Endothelial cell of umbilical vein (primary cell): ENCODE measurements around the gene GRID2IP. TPM values are rescaled to one million over a fixed set of nuclear protein-coding genes. Genes with fewer than 3 reads are reported as not detected.

Experiments used
- BruUV-seq: library from RNA; stranded (reverse); fragments of 400-500 nt; replicated peaks from 2 replicates; lab custom pipeline; 2021; lab: Mats Ljungman, UMichigan
- CTCF ChIA-PET: fragments of 300-600, 350-600 bp; sonication (Branson Sonifier 250); formaldehyde crosslinking; loops from one replicate; lab custom pipeline; 2021; ENCODE audit warnings: antibody characterized with exemption, inconsistent platforms; lab: Charles Lee
- POLR2A ChIA-PET: fragments of 300-600, 350-600 bp; sonication (Branson Sonifier 250); formaldehyde crosslinking; loops from one replicate; lab custom pipeline; 2021; ENCODE audit warnings: antibody characterized with exemption, inconsistent platforms; lab: Charles Lee
- DNase-seq: peaks from one replicate; pipeline ENCODE4 v3.0.0-alpha.2; 2011; ENCODE audit warnings: low read depth, low spot score
- FAIRE-seq: peaks from 2 replicates; lab custom pipeline; 2011; peaks lifted over from hg19 to GRCh38; lab: Jason Lieb, UNC
- H2AFZ ChIP-seq: 2 replicates; pipeline ENCODE4 v1.6.0; 2012; ENCODE audit warnings: low read depth, low read length, control low read depth, inconsistent platforms
- H3K27ac ChIP-seq: 2 replicates; pipeline ENCODE4 v1.5.1; 2011; ENCODE audit warnings: low read depth, mild to moderate bottlenecking, control low read depth, low read length, moderate library complexity; ENCODE audit not compliant: insufficient read depth
- H3K27me3 ChIP-seq, 2 experiments: 2 replicates each; pipeline versions ENCODE4 v1.6.0 to v1.6.1; 2011; ENCODE audit warnings: low read length in 2 of 2, mixed read lengths in 1 of 2; ENCODE audit not compliant: control insufficient read depth in 2 of 2, insufficient read depth in 2 of 2
- H3K36me3 ChIP-seq, 2 experiments: 2 replicates in 1 of 2; 3 replicates in 1 of 2; pipeline ENCODE4 v1.5.1; 2011; ENCODE audit warnings: low read length in 2 of 2, mild to moderate bottlenecking in 1 of 2, moderate library complexity in 1 of 2; ENCODE audit not compliant: control insufficient read depth in 2 of 2, insufficient read depth in 2 of 2; ENCODE audit errors: extremely low read depth in 1 of 2
- H3K4me1 ChIP-seq: 3 replicates; pipeline ENCODE4 v1.5.1; 2011; ENCODE audit warnings: mild to moderate bottlenecking, low read length; ENCODE audit not compliant: control insufficient read depth, insufficient read depth; ENCODE audit errors: extremely low read depth
- H3K4me2 ChIP-seq: 2 replicates; pipeline ENCODE4 v1.6.1; 2011; ENCODE audit warnings: low read length, control low read depth, mixed read lengths; ENCODE audit not compliant: insufficient read depth
- H3K4me3 ChIP-seq, 3 experiments: fragments of 200-600 bp in 1 of 3; sonication (generic), shearing (Covaris generic) in 1 of 3; replicated peaks in 1 of 3; 2 replicates each; pipeline ENCODE4 v1.5.1; 2011 to 2016; ENCODE audit warnings: control low read depth in 3 of 3, low read length in 3 of 3, mild to moderate bottlenecking in 2 of 3, inconsistent platforms in 1 of 3, low read depth in 1 of 3, moderate library complexity in 1 of 3; ENCODE audit not compliant: insufficient read depth in 1 of 3
- H3K79me2 ChIP-seq: 2 replicates; pipeline ENCODE4 v1.6.0; 2012; ENCODE audit warnings: low read length, inconsistent platforms; ENCODE audit not compliant: control insufficient read depth, insufficient read depth
- H3K9ac ChIP-seq: replicated peaks from 2 replicates; pipeline ENCODE3; 2011; ENCODE audit warnings: low read length, control low read depth; ENCODE audit not compliant: insufficient read depth; ENCODE audit errors: extremely low read depth
- H3K9me1 ChIP-seq: replicated peaks from 3 replicates; pipeline ENCODE4 v1.6.0; 2011; ENCODE audit warnings: mild to moderate bottlenecking, low read length; ENCODE audit not compliant: control insufficient read depth, insufficient read depth; ENCODE audit errors: extremely low read depth
- H3K9me3 ChIP-seq: replicated peaks from 2 replicates; pipeline ENCODE4 v1.5.1; 2012; ENCODE audit warnings: low read length, inconsistent platforms; ENCODE audit not compliant: control insufficient read depth, insufficient read depth
- H4K20me1 ChIP-seq: replicated peaks from 2 replicates; pipeline ENCODE3; 2011; ENCODE audit warnings: mild to moderate bottlenecking, low read length; ENCODE audit not compliant: control insufficient read depth, insufficient read depth; ENCODE audit errors: extremely low read depth
- EZH2 ChIP-seq: IDR thresholded peaks from 2 replicates; pipeline ENCODE4 v1.6.1; 2012; ENCODE audit warnings: borderline replicate concordance, low read depth, mild to moderate bottlenecking, moderate library complexity, low read length, inconsistent platforms; ENCODE audit not compliant: severe bottlenecking
- GATA2 ChIP-seq: IDR thresholded peaks from 2 replicates; pipeline ENCODE4 v1.7.0; 2011; ENCODE audit warnings: low read depth, mild to moderate bottlenecking, moderate library complexity, mixed read lengths, low read length; ENCODE audit not compliant: insufficient read length, insufficient read depth
- JUN ChIP-seq: IDR thresholded peaks from 2 replicates; pipeline ENCODE4 v1.6.1; 2011; ENCODE audit warnings: borderline replicate concordance, low read depth; ENCODE audit not compliant: insufficient read length, insufficient read depth
- MYC ChIP-seq: IDR thresholded peaks from one replicate; pipeline ENCODE4 v1.6.1; 2011; ENCODE audit warnings: mild to moderate bottlenecking, low read depth, low read length
- POLR2A ChIP-seq: IDR thresholded peaks from 2 replicates; pipeline ENCODE4 v1.6.1; 2012; ENCODE audit warnings: low read depth, mild to moderate bottlenecking, control low read depth, low read length
- dilution Hi-C: fragments of 300-500 bp; cut with MboI; formaldehyde crosslinking; loops from one replicate; pipeline ENCODE4 v1.15.0; 2019; ENCODE audit warnings: low sequenced_read_pairs; ENCODE audit not compliant: extremely low pct_ligation_motif_present
- intact Hi-C: fragments of 100-400 bp; cut with micrococcal nuclease; formaldehyde crosslinking; loops from one replicate; pipeline ENCODE4 v1.10.0; 2022
- polyA plus RNA-seq, 4 experiments: library from polyadenylated mRNA; depleted of rRNA in 3 of 4; stranded (reverse) in 3 of 4; unstranded in 1 of 4; fragments of >200 nt; gene quantifications; 2 replicates each; pipeline versions ENCODE4 v1.2.1 to v1.2.3, GENCODE V29; 2011 to 2012; ENCODE audit warnings: missing spikeins in 1 of 4
- total RNA-seq: library from RNA; stranded (reverse); gene quantifications from 2 replicates; pipeline ENCODE4 v1.2.3, GENCODE V29; 2021
- TF ChIP-seq, protein P1 (sequence below): IDR thresholded peaks from 2 replicates; pipeline ENCODE4 v1.6.1; 2011; ENCODE audit not compliant: insufficient read depth, insufficient read length
- TF ChIP-seq, protein P2 (sequence below), 2 donors: IDR thresholded peaks; 1 replicate in 1 of 2; 2 replicates in 1 of 2; pipeline ENCODE4 v1.5.1; 2011; ENCODE audit warnings: low read length in 2 of 2, mild to moderate bottlenecking in 2 of 2, moderate library complexity in 2 of 2, control low read depth in 1 of 2, inconsistent platforms in 1 of 2, low read depth in 1 of 2; ENCODE audit not compliant: insufficient read depth in 1 of 2; ENCODE audit errors: extremely low read depth in 1 of 2

Gene GRID2IP
- total and polyA plus RNA-seq, 2 donors (not counting 3 experiments of a cell fraction or from before 2014, with no cell fraction given), result not detected

DNA sequence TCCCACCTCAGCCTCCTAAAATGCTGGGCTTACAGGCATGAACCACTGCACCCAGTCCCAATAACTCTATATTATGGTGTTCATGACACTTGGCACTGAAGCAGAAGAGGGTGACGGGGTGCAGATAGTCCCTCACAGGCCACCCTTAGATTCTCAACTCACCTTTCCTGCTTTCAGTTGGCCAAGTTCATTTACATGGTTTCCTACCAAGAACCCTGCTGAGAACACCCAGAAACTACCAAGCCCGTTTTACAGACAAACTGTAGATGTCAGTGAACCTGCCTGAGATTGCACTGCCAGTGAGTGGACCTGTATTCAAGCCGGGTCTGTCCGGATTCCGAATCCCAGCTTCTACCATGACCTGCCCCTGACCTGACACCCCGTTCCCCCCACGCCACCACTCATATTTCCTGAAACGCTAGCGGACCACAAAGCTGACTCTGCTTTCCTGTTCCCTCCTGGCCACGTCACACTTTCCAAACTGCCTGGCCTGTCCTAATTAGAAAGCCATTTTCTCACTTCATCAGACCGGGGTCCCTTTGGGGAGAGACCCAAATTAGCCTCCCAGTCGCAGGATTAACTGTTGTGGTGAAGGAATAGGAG, 17.3 kb downstream of the GRID2IP start:
- Histone ChIP-seq H3K4me3 (no peak overlapping the region), H4K20me1 (no peaks in the 10 kb centered on the region), H3K9me1 (no peaks in the 10 kb centered on the region), H3K79me2 (no peaks in the 10 kb centered on the region), H3K4me2 (no peak overlapping the region), H3K27me3 (peaks cover 8 to 21% of the 10 kb centered on the region in 2 experiments), H3K36me3 (no peaks in the 10 kb centered on the region), H3K4me1 (peaks cover 3% of the 10 kb centered on the region), H3K9me3 (no peaks in the 10 kb centered on the region), H3K9ac (no peak overlapping the region), H2AFZ (peak overlapping the region; percentile 10), H3K27ac (no peak overlapping the region)
- dilution Hi-C loops (no loop called here), intact Hi-C loops (no loop called here)
- TF ChIP-seq GATA2 (no peak), MYC (no peak), EZH2 (no peak), JUN (no peak), POLR2A (no peak)
- TF ChIP-seq, protein P1, sequence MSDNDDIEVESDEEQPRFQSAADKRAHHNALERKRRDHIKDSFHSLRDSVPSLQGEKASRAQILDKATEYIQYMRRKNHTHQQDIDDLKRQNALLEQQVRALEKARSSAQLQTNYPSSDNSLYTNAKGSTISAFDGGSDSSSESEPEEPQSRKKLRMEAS, result no peak
- TF ChIP-seq, protein P2, sequence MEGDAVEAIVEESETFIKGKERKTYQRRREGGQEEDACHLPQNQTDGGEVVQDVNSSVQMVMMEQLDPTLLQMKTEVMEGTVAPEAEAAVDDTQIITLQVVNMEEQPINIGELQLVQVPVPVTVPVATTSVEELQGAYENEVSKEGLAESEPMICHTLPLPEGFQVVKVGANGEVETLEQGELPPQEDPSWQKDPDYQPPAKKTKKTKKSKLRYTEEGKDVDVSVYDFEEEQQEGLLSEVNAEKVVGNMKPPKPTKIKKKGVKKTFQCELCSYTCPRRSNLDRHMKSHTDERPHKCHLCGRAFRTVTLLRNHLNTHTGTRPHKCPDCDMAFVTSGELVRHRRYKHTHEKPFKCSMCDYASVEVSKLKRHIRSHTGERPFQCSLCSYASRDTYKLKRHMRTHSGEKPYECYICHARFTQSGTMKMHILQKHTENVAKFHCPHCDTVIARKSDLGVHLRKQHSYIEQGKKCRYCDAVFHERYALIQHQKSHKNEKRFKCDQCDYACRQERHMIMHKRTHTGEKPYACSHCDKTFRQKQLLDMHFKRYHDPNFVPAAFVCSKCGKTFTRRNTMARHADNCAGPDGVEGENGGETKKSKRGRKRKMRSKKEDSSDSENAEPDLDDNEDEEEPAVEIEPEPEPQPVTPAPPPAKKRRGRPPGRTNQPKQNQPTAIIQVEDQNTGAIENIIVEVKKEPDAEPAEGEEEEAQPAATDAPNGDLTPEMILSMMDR (IDR thresholded peaks at IDR 0.05; ENCODE audit: extremely low read depth in 1 of 2, insufficient read depth in 1 of 2, low read depth in 1 of 2, low read length in 2 of 2), result no peak
- POLR2A ChIA-PET, result no interaction called here
- CTCF ChIA-PET, result interaction anchor here (2.5 kb wide), 1 partner anchor 25 kb away, joined by 7 read pairs; no protein-coding TSS in a partner anchor
- DNase-seq (peak; percentile 8), FAIRE-seq (no peak)
- BruUV-seq, result no TSS peak
